OCI-LY1 (cell line): ENCODE data around the gene SWAP70.

Experiments used
- H2AFZ ChIP-seq: fragments of 200-600 bp; sonication (generic), shearing (Covaris generic); 2 replicates; pipeline ENCODE4 v1.6.0; 2014; ENCODE audit warnings: antibody characterized with exemption, mild to moderate bottlenecking, low read length
- H3F3A ChIP-seq: fragments of 200-600 bp; sonication (generic), shearing (Covaris generic); 2 replicates; pipeline ENCODE4 v1.6.0; 2014; ENCODE audit warnings: mild to moderate bottlenecking, antibody characterized with exemption, low read length, moderate library complexity; ENCODE audit not compliant: insufficient read depth
- H3K27ac ChIP-seq: fragments of 200-600 bp; sonication (generic); 2 replicates; pipeline ENCODE4 v1.5.1; 2014; ENCODE audit warnings: low read length, mixed run types, mild to moderate bottlenecking, low read depth; ENCODE audit not compliant: poor library complexity, severe bottlenecking
- H3K27me3 ChIP-seq: fragments of 200-600 bp; sonication (generic); 2 replicates; pipeline ENCODE4 v1.6.0; 2014; ENCODE audit warnings: antibody characterized with exemption, mild to moderate bottlenecking, low read length, moderate library complexity; ENCODE audit not compliant: insufficient read depth
- H3K36me3 ChIP-seq: fragments of 200-600 bp; sonication (generic); 2 replicates; pipeline ENCODE4 v1.6.1; 2014; ENCODE audit warnings: mild to moderate bottlenecking, antibody characterized with exemption, low read length, moderate library complexity, mixed read lengths; ENCODE audit not compliant: insufficient read depth
- H3K4me1 ChIP-seq: fragments of 200-600 bp; sonication (generic); 2 replicates; pipeline ENCODE4 v1.5.1; 2014; ENCODE audit warnings: mild to moderate bottlenecking, low read length, moderate library complexity; ENCODE audit not compliant: insufficient read depth, severe bottlenecking
- H3K4me2 ChIP-seq: fragments of 200-600 bp; sonication (generic), shearing (Covaris generic); 2 replicates; pipeline ENCODE4 v1.6.1; 2014; ENCODE audit warnings: low read length
- H3K4me3 ChIP-seq: fragments of 200-600 bp; sonication (generic); 2 replicates; pipeline ENCODE4 v1.5.1; 2014; ENCODE audit warnings: low read length, low read depth, mild to moderate bottlenecking, mixed read lengths; ENCODE audit not compliant: poor library complexity, severe bottlenecking
- H3K79me2 ChIP-seq: fragments of 200-600 bp; shearing (Covaris generic); 2 replicates; pipeline ENCODE4 v1.6.1; 2016; ENCODE audit warnings: mixed run types, low read length, mixed read lengths; ENCODE audit not compliant: insufficient read depth
- H3K9ac ChIP-seq: fragments of 200-600 bp; sonication (generic), shearing (Covaris generic); 2 replicates; pipeline ENCODE4 v1.6.1; 2014; ENCODE audit warnings: mild to moderate bottlenecking, low read length, mixed read lengths
- H3K9me2 ChIP-seq: fragments of 200-600 bp; sonication (generic), shearing (Covaris generic); 2 replicates; pipeline ENCODE4 v1.6.1; 2014; ENCODE audit warnings: low read depth, mild to moderate bottlenecking, low read length, mixed read lengths
- H3K9me3 ChIP-seq: fragments of 200-600 bp; shearing (Covaris generic); 2 replicates; pipeline ENCODE4 v1.6.1; 2014; ENCODE audit warnings: low read length, mixed read lengths
- H4K20me1 ChIP-seq: fragments of 200-600 bp; sonication (generic), shearing (Covaris generic); 2 replicates; pipeline ENCODE4 v1.6.0; 2016; ENCODE audit warnings: mild to moderate bottlenecking, low read length; ENCODE audit not compliant: insufficient read depth
- EZH2 ChIP-seq: fragments of 200-600 bp; sonication (generic), shearing (Covaris generic); IDR thresholded peaks from 2 replicates; pipeline ENCODE4 v1.8.0; 2017; ENCODE audit warnings: borderline replicate concordance, mixed run types, mild to moderate bottlenecking, antibody characterized with exemption, low read length, moderate library complexity, mixed read lengths
- TF ChIP-seq, protein P1 (sequence below): fragments of 200-600 bp; sonication (generic), shearing (Covaris generic); IDR thresholded peaks from 2 replicates; pipeline ENCODE4 v1.5.1; 2017; ENCODE audit warnings: mild to moderate bottlenecking, antibody characterized with exemption, low read length, moderate library complexity, mixed read lengths

Gene SWAP70

DNA sequence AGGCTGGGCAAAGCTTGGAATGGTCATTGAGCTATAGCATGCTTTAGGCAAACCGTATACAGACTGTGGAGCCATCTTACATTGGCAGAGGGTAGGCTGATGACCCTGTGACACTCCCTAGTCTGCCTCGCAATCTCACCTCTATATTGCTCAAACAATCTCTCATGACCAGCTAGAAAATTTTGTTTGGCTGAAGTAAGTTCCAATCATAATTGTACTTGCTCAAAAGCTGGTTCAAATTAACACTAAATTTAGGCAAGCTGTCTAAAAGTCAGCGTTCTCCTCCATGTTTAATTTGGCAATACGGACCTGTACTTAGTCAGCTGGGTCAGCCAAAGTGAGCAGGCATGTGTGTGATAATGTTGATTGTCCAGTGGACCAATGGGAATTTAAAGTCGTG lies 133.0 kb downstream of the SWAP70 start:
- TF ChIP-seq, protein P1, sequence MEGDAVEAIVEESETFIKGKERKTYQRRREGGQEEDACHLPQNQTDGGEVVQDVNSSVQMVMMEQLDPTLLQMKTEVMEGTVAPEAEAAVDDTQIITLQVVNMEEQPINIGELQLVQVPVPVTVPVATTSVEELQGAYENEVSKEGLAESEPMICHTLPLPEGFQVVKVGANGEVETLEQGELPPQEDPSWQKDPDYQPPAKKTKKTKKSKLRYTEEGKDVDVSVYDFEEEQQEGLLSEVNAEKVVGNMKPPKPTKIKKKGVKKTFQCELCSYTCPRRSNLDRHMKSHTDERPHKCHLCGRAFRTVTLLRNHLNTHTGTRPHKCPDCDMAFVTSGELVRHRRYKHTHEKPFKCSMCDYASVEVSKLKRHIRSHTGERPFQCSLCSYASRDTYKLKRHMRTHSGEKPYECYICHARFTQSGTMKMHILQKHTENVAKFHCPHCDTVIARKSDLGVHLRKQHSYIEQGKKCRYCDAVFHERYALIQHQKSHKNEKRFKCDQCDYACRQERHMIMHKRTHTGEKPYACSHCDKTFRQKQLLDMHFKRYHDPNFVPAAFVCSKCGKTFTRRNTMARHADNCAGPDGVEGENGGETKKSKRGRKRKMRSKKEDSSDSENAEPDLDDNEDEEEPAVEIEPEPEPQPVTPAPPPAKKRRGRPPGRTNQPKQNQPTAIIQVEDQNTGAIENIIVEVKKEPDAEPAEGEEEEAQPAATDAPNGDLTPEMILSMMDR: no peak
- TF ChIP-seq EZH2: no peak
- no peaks in the 10 kb centered on the region for H3K27me3 ChIP-seq
- H3K4me2 ChIP-seq: no peak overlapping the region
- H3K27ac ChIP-seq: no peak overlapping the region
- no peak overlapping the region for H3K9ac ChIP-seq
- no peak overlapping the region for H2AFZ ChIP-seq
- H4K20me1 ChIP-seq: no peaks in the 10 kb centered on the region
- no peak overlapping the region for H3K4me3 ChIP-seq
- H3K36me3 ChIP-seq: no peaks in the 10 kb centered on the region
- no peaks in the 10 kb centered on the region for H3K9me3 ChIP-seq
- H3K9me2 ChIP-seq: no peaks in the 10 kb centered on the region
- H3F3A ChIP-seq: no peaks in the 10 kb centered on the region
- H3K4me1 ChIP-seq: no peaks in the 10 kb centered on the region
- H3K79me2 ChIP-seq: no peaks in the 10 kb centered on the region

DNA sequence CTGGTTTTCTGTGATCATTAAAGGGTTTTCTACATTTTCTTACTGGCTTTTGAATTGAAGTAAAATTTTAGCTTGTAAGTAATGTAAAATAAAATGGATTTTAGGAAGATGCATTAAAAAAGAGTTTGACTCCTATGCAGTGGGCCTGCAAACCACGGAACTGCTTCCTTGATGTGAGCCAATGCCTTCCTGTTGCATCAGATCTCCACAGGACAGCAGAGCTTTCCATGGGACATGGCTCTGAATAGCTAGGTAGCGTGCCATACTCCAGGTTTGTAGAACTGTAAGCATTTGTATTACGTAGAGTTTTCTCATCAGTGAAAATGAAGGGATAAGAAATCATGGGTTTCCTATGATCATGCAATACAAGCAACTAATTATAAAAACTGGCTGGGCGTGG lies 133.4 kb downstream of the SWAP70 start:
- no peak overlapping the region for H3K4me2 ChIP-seq
- no peak overlapping the region for H3K4me3 ChIP-seq
- H3K9me3 ChIP-seq: no peaks in the 10 kb centered on the region
- peaks cover 2% of the 10 kb centered on the region for H3K4me1 ChIP-seq
- H3K9ac ChIP-seq: no peak overlapping the region
- H3F3A ChIP-seq: no peaks in the 10 kb centered on the region
- H3K79me2 ChIP-seq: no peaks in the 10 kb centered on the region
- H3K27me3 ChIP-seq: no peaks in the 10 kb centered on the region
- no peaks in the 10 kb centered on the region for H4K20me1 ChIP-seq
- no peak for TF ChIP-seq EZH2
- no peak overlapping the region for H2AFZ ChIP-seq
- H3K36me3 ChIP-seq: no peaks in the 10 kb centered on the region
- H3K9me2 ChIP-seq: no peaks in the 10 kb centered on the region
- no peak overlapping the region for H3K27ac ChIP-seq

DNA sequence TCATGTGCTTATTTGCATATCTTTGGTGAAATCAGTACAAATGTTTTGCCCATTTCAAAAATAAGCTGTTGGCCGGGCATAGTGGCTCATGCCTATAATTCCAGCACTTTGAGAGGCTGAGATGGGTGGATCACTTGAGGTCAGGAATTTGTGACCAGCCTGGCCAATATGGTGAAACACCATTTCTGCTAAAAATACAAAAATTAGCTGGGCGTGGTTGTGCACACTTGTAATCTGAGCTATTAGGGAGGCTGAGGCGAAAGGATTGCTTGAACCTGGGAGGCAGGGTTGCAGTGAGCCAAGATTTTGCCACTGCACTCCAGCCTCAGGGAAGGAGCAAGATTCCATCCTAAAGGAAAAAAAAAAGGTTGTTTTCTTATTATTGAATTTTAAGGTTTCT lies 136.0 kb downstream of the SWAP70 start:
- H2AFZ ChIP-seq: no peak overlapping the region
- no peaks in the 10 kb centered on the region for H3F3A ChIP-seq
- no peaks in the 10 kb centered on the region for H4K20me1 ChIP-seq
- H3K9me2 ChIP-seq: no peaks in the 10 kb centered on the region
- TF ChIP-seq EZH2: no peak
- TF ChIP-seq, protein P1: no peak
- no peaks in the 10 kb centered on the region for H3K9me3 ChIP-seq
- H3K79me2 ChIP-seq: no peaks in the 10 kb centered on the region
- no peaks in the 10 kb centered on the region for H3K27me3 ChIP-seq
- H3K27ac ChIP-seq: no peak overlapping the region
- H3K36me3 ChIP-seq: no peaks in the 10 kb centered on the region
- no peak overlapping the region for H3K4me2 ChIP-seq
- no peak overlapping the region for H3K9ac ChIP-seq
- H3K4me1 ChIP-seq: peaks cover 5% of the 10 kb centered on the region
- H3K4me3 ChIP-seq: no peak overlapping the region

DNA sequence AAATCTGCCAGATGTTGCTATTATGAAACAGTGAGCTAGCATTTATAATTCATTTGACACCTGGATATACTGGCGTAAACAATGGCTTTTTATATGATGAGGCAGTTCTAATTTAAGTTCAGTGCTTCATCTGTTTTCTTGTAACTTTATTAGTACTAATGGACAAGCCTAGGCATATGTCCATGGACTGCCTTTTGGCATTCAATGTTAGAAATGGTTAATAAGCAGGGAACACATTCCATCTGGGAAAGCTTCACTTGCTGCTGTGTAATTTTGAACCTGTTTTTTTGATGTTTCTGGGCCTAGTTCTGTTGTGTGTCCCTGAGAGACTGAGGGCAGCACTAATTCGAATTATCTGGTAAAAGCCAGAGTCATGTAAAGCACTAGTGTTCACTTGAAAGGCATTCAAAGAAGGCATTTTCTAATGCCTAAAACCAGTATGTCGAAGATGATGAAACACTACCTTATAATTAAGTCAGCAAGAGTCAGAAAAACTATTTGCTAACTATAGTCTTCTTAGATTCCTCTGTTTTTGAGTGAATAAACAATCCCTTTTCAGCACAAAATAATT lies 138.5 kb downstream of the SWAP70 start:
- peaks cover 5% of the 10 kb centered on the region for H3K4me1 ChIP-seq
- H3F3A ChIP-seq: no peaks in the 10 kb centered on the region
- no peaks in the 10 kb centered on the region for H3K79me2 ChIP-seq
- no peak overlapping the region for H3K27ac ChIP-seq
- H3K9ac ChIP-seq: no peak overlapping the region
- H3K9me3 ChIP-seq: no peaks in the 10 kb centered on the region
- H4K20me1 ChIP-seq: no peaks in the 10 kb centered on the region
- no peak overlapping the region for H3K4me2 ChIP-seq
- no peak overlapping the region for H2AFZ ChIP-seq
- TF ChIP-seq EZH2: no peak
- TF ChIP-seq, protein P1: no peak
- no peaks in the 10 kb centered on the region for H3K36me3 ChIP-seq
- H3K4me3 ChIP-seq: no peak overlapping the region
- H3K27me3 ChIP-seq: no peaks in the 10 kb centered on the region
- H3K9me2 ChIP-seq: no peaks in the 10 kb centered on the region
